GM18508 (cell line): ENCODE results near the gene ZNF793.

ENCODE experiments used
- ATAC-seq: cut with Tn5 transposase; IDR thresholded peaks from one replicate; pipeline ENCODE4 v1.9.1; 2021; ENCODE audit warnings: moderate number of reproducible peaks; ENCODE audit not compliant: insufficient read depth, unreplicated experiment

Gene ZNF793

DNA sequence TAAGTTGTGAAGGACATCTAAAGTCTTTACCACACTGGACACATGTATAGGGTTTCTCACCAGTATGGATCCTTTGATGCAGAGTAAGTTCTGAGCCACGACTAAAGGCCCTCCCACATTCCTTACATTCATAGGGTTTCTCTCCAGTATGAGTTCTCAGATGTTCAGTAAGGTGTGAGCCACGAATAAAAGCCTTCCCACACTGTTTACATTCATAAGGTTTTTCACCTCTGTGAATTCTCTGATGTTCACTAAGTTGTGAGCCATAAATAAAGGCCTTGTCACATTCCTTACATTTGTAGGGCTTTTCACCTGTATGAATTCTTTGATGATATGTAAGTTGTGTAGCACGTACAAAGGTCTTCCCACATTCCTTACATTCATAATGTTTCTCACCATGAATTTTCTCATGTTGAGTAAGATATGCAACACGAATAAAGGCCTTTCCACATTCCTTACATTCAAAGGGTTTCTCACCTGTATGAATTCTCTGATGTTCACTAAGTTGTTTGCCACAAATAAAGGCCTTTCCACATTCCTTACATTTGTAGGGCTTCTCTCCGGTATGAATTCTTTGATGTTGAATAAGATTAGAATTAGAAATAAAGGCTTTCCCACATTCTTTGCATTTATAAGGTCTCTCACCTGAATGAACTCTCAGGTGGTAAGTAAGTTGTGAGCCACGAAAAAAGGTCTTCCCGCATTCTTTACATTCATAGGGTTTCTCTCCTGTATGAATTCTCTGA, 58.1 kb downstream of the ZNF793 start:
- no peak for ATAC-seq

DNA sequence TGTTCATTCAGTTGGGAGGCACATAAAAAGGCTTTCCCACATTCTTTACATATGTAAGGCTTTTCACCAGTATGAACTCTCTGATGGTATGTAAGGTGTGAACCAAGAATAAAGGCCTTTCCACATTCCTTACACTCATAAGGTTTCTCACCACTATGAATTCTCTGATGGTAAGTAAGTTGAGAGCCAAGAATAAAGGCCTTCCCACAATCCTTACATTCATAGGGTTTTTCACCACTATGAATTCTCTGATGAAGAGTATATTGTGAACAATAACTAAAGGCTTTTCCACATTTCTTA, 58.6 kb downstream of the ZNF793 start:
- no peak for ATAC-seq

DNA sequence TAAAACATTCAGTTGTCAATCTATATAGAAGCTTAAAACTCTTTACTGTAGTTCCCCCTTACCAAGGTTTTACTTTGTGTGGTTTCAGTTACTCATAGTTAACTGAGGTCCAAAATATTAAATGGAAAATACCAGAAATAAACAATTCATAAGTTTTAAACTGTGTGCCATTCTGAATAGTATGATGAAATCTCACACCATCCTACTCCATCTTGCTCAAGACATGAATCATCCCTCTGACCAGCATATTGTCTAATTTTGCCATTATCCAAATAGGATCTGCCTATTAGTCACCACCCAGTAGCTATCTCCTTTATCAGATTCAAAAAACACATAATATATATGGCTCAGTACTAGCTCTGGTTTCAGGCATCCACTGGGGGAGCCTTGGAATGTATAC, 65.5 kb downstream of the ZNF793 start:
- no peak for ATAC-seq

DNA sequence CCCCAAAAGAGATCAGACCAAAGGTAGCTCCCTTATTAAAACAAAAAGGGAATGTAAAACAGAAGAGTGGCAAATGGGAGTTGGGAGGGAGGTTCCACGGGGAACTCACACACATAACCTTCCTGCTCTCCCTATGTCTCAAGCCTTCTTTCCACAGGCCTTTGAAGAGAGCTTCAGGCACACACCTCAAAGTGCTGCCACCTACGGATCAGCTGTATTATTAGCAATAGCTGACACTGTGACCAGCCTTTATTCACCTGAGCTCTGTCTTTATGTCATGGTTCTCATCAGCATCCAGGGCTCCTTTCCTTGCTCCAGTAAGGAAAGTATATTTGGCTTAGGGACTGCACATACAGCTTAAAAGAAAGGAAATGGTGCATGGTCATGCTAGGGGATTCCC, 76.6 kb downstream of the ZNF793 start:
- ATAC-seq, result no peak
